GM12878 (cell line): ENCODE data around the gene SMIM5.
"Not testable (repeated sequence)": the region's sequence is repeated elsewhere in the genome, so short reads cannot be mapped to it uniquely, and the experiment has no call there.

Experiments
- CTCF ChIP-seq, 3 experiments: IDR thresholded peaks in 2 of 3; conservative IDR thresholded peaks in 1 of 3; 2 replicates each; pipeline ENCODE4 v1.5.1; 2011; ENCODE audit warnings: low read depth in 3 of 3, low read length in 3 of 3, mild to moderate bottlenecking in 3 of 3, control low read depth in 2 of 3, moderate library complexity in 2 of 3, inconsistent platforms in 1 of 3, mixed read lengths in 1 of 3; ENCODE audit not compliant: control insufficient read depth in 2 of 3, insufficient read depth in 1 of 3; ENCODE audit errors: extremely low read depth in 1 of 3
- HDAC2 ChIP-seq: fragments of 200-600 bp; sonication (generic); IDR thresholded peaks from 2 replicates; pipeline ENCODE4 v1.6.1; 2017
- MLLT1 ChIP-seq: fragments of 450-650 bp; IDR thresholded peaks from 2 replicates; pipeline ENCODE4 v1.6.1; 2016; ENCODE audit warnings: mild to moderate bottlenecking
- POLR2A ChIP-seq: IDR thresholded peaks from 2 replicates; pipeline ENCODE4 v1.6.1; 2011; ENCODE audit warnings: low read depth, mild to moderate bottlenecking, low read length
- RUNX3 ChIP-seq: IDR thresholded peaks from 2 replicates; pipeline ENCODE4 v1.6.1; 2012; ENCODE audit warnings: low read length, inconsistent platforms
- TCF12 ChIP-seq: IDR thresholded peaks from 2 replicates; pipeline ENCODE4 v1.6.1; 2011; ENCODE audit warnings: low read depth, mild to moderate bottlenecking, low read length
- USF2 ChIP-seq: IDR thresholded peaks from 2 replicates; pipeline ENCODE4 v1.6.1; 2011; ENCODE audit warnings: low read depth, low read length, improper control_type of control experiment, borderline replicate concordance
- TF ChIP-seq, protein P1 (sequence below): IDR thresholded peaks from 2 replicates; pipeline ENCODE4 v1.6.1; 2011; ENCODE audit warnings: mild to moderate bottlenecking, low read depth, low read length, moderate library complexity; ENCODE audit not compliant: insufficient replicate concordance

DNA sequence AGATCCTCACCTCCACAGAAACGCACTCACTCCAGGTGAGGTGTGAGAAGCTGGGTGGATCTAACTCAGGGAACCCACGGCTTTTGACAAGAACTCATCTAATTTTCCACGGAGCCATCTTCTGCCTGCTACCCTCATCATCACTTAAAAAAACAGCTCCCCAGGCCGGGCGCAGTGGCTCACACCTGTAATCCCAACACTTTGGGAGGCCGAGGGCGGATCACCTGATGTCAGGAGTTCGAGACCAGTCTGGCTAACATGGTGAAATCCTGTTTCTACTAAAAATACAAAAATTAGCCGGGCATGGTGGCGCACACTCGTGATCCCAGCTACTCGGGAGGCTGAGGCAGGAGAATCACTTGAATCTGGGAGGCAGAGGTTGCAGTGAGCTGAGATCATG, 4.8 kb downstream of the SMIM5 start:
- not testable (repeated sequence) for TF ChIP-seq RUNX3; CTCF (IDR thresholded peaks at IDR 0.05 in 2 of 3, conservative IDR thresholded peaks at IDR 0.05 in 1 of 3; ENCODE audit: control insufficient read depth in 2 of 3, extremely low read depth in 1 of 3, insufficient read depth in 1 of 3, low read depth in 3 of 3, low read length in 3 of 3); POLR2A; USF2; TCF12; HDAC2; MLLT1
- TF ChIP-seq, protein P1, sequence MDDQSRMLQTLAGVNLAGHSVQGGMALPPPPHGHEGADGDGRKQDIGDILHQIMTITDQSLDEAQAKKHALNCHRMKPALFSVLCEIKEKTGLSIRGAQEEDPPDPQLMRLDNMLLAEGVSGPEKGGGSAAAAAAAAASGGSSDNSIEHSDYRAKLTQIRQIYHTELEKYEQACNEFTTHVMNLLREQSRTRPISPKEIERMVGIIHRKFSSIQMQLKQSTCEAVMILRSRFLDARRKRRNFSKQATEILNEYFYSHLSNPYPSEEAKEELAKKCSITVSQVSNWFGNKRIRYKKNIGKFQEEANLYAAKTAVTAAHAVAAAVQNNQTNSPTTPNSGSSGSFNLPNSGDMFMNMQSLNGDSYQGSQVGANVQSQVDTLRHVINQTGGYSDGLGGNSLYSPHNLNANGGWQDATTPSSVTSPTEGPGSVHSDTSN: not testable (repeated sequence)
